H9 (cell line): Measurements from ENCODE around the gene STARD7. TPM values are rescaled to one million over a fixed set of nuclear protein-coding genes. Genes with fewer than 3 reads are reported as not detected.
A peak's percentile ranks its signal among the peaks of the same experiment; 100 is the strongest.

Source experiments
- DNase-seq: peaks from one replicate; pipeline ENCODE4 v3.0.0-alpha.2; 2017
- H2AFZ ChIP-seq: one replicate; pipeline ENCODE4 v1.6.1; 2013; ENCODE audit warnings: mild to moderate bottlenecking, low read length, control low read depth, moderate library complexity
- H2AK5ac ChIP-seq: 2 replicates; pipeline ENCODE4 v1.6.1; 2013; ENCODE audit warnings: low read length, control low read depth, mixed read lengths; ENCODE audit not compliant: insufficient read length
- H2BK120ac ChIP-seq: one replicate; pipeline ENCODE4 v1.6.1; 2013; ENCODE audit warnings: low read depth, mild to moderate bottlenecking, low read length, control low read depth, inconsistent platforms; ENCODE audit not compliant: poor library complexity, severe bottlenecking
- H2BK12ac ChIP-seq: 2 replicates; pipeline ENCODE4 v1.6.1; 2013; ENCODE audit warnings: low read length, control low read depth, mixed read lengths, low read depth; ENCODE audit not compliant: insufficient read length
- H2BK15ac ChIP-seq: 2 replicates; pipeline ENCODE4 v1.6.1; 2013; ENCODE audit warnings: low read depth, low read length, control low read depth
- H2BK20ac ChIP-seq: one replicate; pipeline ENCODE4 v1.6.1; 2013; ENCODE audit warnings: low read depth, mild to moderate bottlenecking, low read length, control low read depth, inconsistent platforms; ENCODE audit not compliant: poor library complexity, severe bottlenecking
- H2BK5ac ChIP-seq: 2 replicates; pipeline ENCODE4 v1.6.1; 2013; ENCODE audit warnings: low read length, control low read depth, mixed read lengths; ENCODE audit not compliant: insufficient read length
- H3K14ac ChIP-seq: 2 replicates; pipeline ENCODE4 v1.6.1; 2013; ENCODE audit warnings: low read length, control low read depth; ENCODE audit not compliant: insufficient read depth
- H3K18ac ChIP-seq: 2 replicates; pipeline ENCODE4 v1.6.1; 2013; ENCODE audit warnings: low read depth, mild to moderate bottlenecking, mixed read lengths, low read length, control low read depth; ENCODE audit not compliant: insufficient read length
- H3K23ac ChIP-seq: 2 replicates; pipeline ENCODE4 v1.6.1; 2013; ENCODE audit warnings: low read length, control low read depth, mixed read lengths, low read depth; ENCODE audit not compliant: insufficient read length
- H3K23me2 ChIP-seq: 2 replicates; pipeline ENCODE4 v1.6.1; 2013; ENCODE audit warnings: low read depth, mild to moderate bottlenecking, mixed read lengths, low read length, control low read depth; ENCODE audit not compliant: insufficient read length, poor library complexity, severe bottlenecking
- H3K27ac ChIP-seq: 2 replicates; pipeline ENCODE4 v1.5.1; 2013; ENCODE audit warnings: low read length, control low read depth, mixed read lengths, low read depth; ENCODE audit not compliant: insufficient read length
- H3K27me3 ChIP-seq: 2 replicates; pipeline ENCODE4 v1.6.1; 2013; ENCODE audit warnings: low read length, control low read depth, inconsistent platforms; ENCODE audit not compliant: insufficient read depth
- H3K4ac ChIP-seq: 2 replicates; pipeline ENCODE4 v1.6.1; 2013; ENCODE audit warnings: low read depth, mild to moderate bottlenecking, control low read depth, inconsistent platforms, low read length, moderate library complexity
- H3K4me1 ChIP-seq: 2 replicates; pipeline ENCODE4 v1.6.1; 2013; ENCODE audit warnings: low read length, control low read depth, inconsistent platforms; ENCODE audit not compliant: insufficient read depth
- H3K4me2 ChIP-seq: 2 replicates; pipeline ENCODE4 v1.6.1; 2013; ENCODE audit warnings: low read length, control low read depth, mixed read lengths; ENCODE audit not compliant: insufficient read length, insufficient read depth
- H3K56ac ChIP-seq: 2 replicates; pipeline ENCODE4 v1.6.1; 2013; ENCODE audit warnings: low read depth, mild to moderate bottlenecking, mixed read lengths, low read length, control low read depth; ENCODE audit not compliant: insufficient read length
- H3K79me1 ChIP-seq: 2 replicates; pipeline ENCODE4 v1.6.1; 2013; ENCODE audit warnings: low read depth, mild to moderate bottlenecking, moderate library complexity, low read length, control low read depth, inconsistent platforms; ENCODE audit not compliant: insufficient read depth, poor library complexity, severe bottlenecking
- H3K79me2 ChIP-seq: 2 replicates; pipeline ENCODE4 v1.6.1; 2013; ENCODE audit warnings: low read length, control low read depth, inconsistent platforms; ENCODE audit not compliant: insufficient read depth
- H3K9ac ChIP-seq: 2 replicates; pipeline ENCODE4 v1.6.1; 2013; ENCODE audit warnings: low read length, control low read depth, mixed read lengths; ENCODE audit not compliant: insufficient read length; ENCODE audit errors: extremely low read depth
- H3K9me3 ChIP-seq: one replicate; pipeline ENCODE4 v1.6.1; 2013; ENCODE audit warnings: low read depth, low read length, inconsistent platforms; ENCODE audit not compliant: control insufficient read depth
- H3T11ph ChIP-seq: one replicate; pipeline ENCODE4 v1.6.1; 2013; ENCODE audit warnings: mild to moderate bottlenecking, low read length, control low read depth, inconsistent platforms
- H4K20me1 ChIP-seq: one replicate; pipeline ENCODE4 v1.6.1; 2013; ENCODE audit not compliant: control insufficient read depth, insufficient read length, insufficient read depth
- H4K5ac ChIP-seq: 2 replicates; pipeline ENCODE4 v1.6.1; 2013; ENCODE audit warnings: low read depth, mild to moderate bottlenecking, mixed read lengths, low read length, control low read depth; ENCODE audit not compliant: insufficient read length
- H4K8ac ChIP-seq: replicated peaks from 2 replicates; pipeline ENCODE4 v1.6.1; 2013; ENCODE audit warnings: low read length, control low read depth, mixed read lengths, low read depth; ENCODE audit not compliant: insufficient read length
- H4K91ac ChIP-seq: 2 replicates; pipeline ENCODE4 v1.6.1; 2013; ENCODE audit warnings: low read depth, mild to moderate bottlenecking, moderate library complexity, mixed read lengths, low read length, control low read depth; ENCODE audit not compliant: insufficient read length
- H3K27ac Mint-ChIP-seq, 3 experiments: 2 replicates in 2 of 3; 3 replicates in 1 of 3; pipeline ENCODE4 v1.8.0; 2020 to 2021; ENCODE audit warnings: mixed read lengths in 3 of 3, mild to moderate bottlenecking in 1 of 3, moderate library complexity in 1 of 3
- H3K27me3 Mint-ChIP-seq: 2 replicates; pipeline ENCODE4 v1.8.0; 2021; ENCODE audit warnings: low read depth, mild to moderate bottlenecking, moderate library complexity, mixed read lengths
- H3K36me3 Mint-ChIP-seq, 3 experiments: 2 replicates in 2 of 3; 3 replicates in 1 of 3; pipeline ENCODE4 v1.8.0; 2020 to 2021; ENCODE audit warnings: low read depth in 3 of 3, mixed read lengths in 3 of 3; ENCODE audit not compliant: insufficient read depth in 1 of 3
- H3K4me1 Mint-ChIP-seq, 2 experiments: 2 replicates each; pipeline ENCODE4 v1.8.0; 2020; ENCODE audit warnings: mixed read lengths in 2 of 2
- H3K4me3 Mint-ChIP-seq, 2 experiments: 2 replicates in 1 of 2; 3 replicates in 1 of 2; pipeline ENCODE4 v1.8.0; 2020 to 2021; ENCODE audit warnings: mild to moderate bottlenecking in 2 of 2, mixed read lengths in 2 of 2, moderate library complexity in 1 of 2
- H3K9me3 Mint-ChIP-seq, 2 experiments: 2 replicates in 1 of 2; 3 replicates in 1 of 2; pipeline ENCODE4 v1.8.0; 2020; ENCODE audit warnings: mild to moderate bottlenecking in 2 of 2, mixed read lengths in 2 of 2, moderate library complexity in 1 of 2
- CTCF ChIP-seq: fragments of 200-600 bp; sonication (generic); conservative IDR thresholded peaks from 3 replicates; pipeline ENCODE4 v1.8.0; 2021; ENCODE audit warnings: antibody characterized with exemption, mild to moderate bottlenecking
- WGBS: extraction: QIAGEN DNeasy Blood & Tissue Kit; methylation state at CpG from one replicate; pipeline ENCODE4 v1.1.7; 2013; ENCODE audit warnings: missing lambda C conversion rate, low lambda C conversion rate, mixed read lengths; ENCODE audit not compliant: insufficient read length; ENCODE audit errors: extremely low coverage; 5-methylcytosine and 5-hydroxymethylcytosine counted together
- total RNA-seq: library from RNA; stranded (reverse); gene quantifications from 2 replicates; pipeline ENCODE4 v1.2.1, GENCODE V29; 2021

STARD7 gene
- total RNA-seq, 1 experiment from 2014 or later, result 212 TPM

DNA sequence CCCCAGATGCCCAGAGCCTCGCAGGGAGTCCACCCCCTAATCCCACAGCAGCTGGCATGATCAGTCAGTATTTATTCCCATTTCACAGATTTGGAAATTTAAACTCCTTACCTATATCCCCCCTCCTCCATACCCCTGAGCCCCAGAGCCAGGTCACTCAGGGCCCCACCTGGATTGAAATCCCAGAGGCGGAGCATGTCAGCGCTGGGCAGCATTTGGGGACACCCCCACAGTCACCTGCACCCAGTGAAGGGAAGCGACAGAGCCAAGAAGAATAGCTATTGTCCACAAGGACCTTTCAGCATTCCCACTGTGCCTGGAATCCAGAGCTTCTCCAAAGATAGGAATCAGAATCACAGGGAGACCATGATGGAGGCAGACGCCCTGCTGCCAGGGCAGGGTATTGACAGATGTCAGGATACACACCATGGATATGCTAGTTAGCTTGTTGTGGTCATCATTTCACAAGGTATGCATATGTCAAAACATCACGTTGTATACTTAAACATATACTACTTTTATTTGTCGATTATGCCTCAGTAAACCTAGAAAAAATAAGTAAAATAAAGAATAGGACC, 69.4 kb downstream of the STARD7 start:
- H3K4me3 Mint-ChIP-seq, result no peak overlapping the region; a peak in 1 of 5 replicates
- H3K23me2 ChIP-seq, result no peaks in the 10 kb centered on the region
- no peaks in the 10 kb centered on the region for H3K9me3 Mint-ChIP-seq

More for the DNA sequence above, 69.4 kb downstream of the STARD7 start:
- no peak for TF ChIP-seq CTCF
- H3K9me3 ChIP-seq, result no peaks in the 10 kb centered on the region
- H3T11ph ChIP-seq, result no peak overlapping the region
- H2BK12ac ChIP-seq, result no peak overlapping the region
- no peaks in the 10 kb centered on the region for H3K79me2 ChIP-seq
- H3K27me3 ChIP-seq, result no peaks in the 10 kb centered on the region
- no peak overlapping the region for H3K27ac ChIP-seq
- H3K56ac ChIP-seq, result no peak overlapping the region
- H4K91ac ChIP-seq, result no peak overlapping the region
- H2AFZ ChIP-seq, result no peak overlapping the region
- H3K27me3 Mint-ChIP-seq, result peaks cover 21% of the 10 kb centered on the region
- H3K4me1 ChIP-seq, result no peaks in the 10 kb centered on the region
- H3K4me1 Mint-ChIP-seq, result peaks cover 18% of the 10 kb centered on the region in 2 experiments
- H2BK5ac ChIP-seq, result no peak overlapping the region
- H3K4me2 ChIP-seq, result peak overlapping the region; percentile 4
- no peak overlapping the region for H2BK20ac ChIP-seq
- no peaks in the 10 kb centered on the region for H4K20me1 ChIP-seq
- no peak overlapping the region for H3K9ac ChIP-seq
- H2BK120ac ChIP-seq, result no peak overlapping the region
- H3K23ac ChIP-seq, result no peak overlapping the region
- no peak overlapping the region for H4K5ac ChIP-seq
- H3K18ac ChIP-seq, result no peak overlapping the region
- no peak overlapping the region for H4K8ac ChIP-seq
- no peak overlapping the region for H3K14ac ChIP-seq
- H3K4ac ChIP-seq, result no peak overlapping the region
- H2AK5ac ChIP-seq, result no peak overlapping the region
- H3K79me1 ChIP-seq, result no peaks in the 10 kb centered on the region
- H3K36me3 Mint-ChIP-seq, result peaks cover 0 to 15% (median 0%) of the 10 kb centered on the region in 3 experiments; a peak in 2 of 7 replicates
- no peak overlapping the region for H3K27ac Mint-ChIP-seq
- DNase-seq, result no peak
- no peak overlapping the region for H2BK15ac ChIP-seq
- no CpG with 5 or more reads among the region's 7 CpGs for WGBS
